Measurements from ENCODE around the gene CRHBP. TPM values are rescaled to one million over a fixed set of nuclear protein-coding genes. Genes with fewer than 3 reads are reported as not detected.
A peak's percentile ranks its signal among the peaks of the same experiment; 100 is the strongest.
"Not testable (repeated sequence)": the region's sequence is repeated elsewhere in the genome, so short reads cannot be mapped to it uniquely, and the experiment has no call there.

Gene CRHBP, protein sequence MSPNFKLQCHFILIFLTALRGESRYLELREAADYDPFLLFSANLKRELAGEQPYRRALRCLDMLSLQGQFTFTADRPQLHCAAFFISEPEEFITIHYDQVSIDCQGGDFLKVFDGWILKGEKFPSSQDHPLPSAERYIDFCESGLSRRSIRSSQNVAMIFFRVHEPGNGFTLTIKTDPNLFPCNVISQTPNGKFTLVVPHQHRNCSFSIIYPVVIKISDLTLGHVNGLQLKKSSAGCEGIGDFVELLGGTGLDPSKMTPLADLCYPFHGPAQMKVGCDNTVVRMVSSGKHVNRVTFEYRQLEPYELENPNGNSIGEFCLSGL
- not detected in 2 replicates for total RNA-seq (2022)
- Bru-seq, nascent RNA: not detected
- BruChase-seq, experiment 1, labeled RNA remaining after a 6-hour chase: percentile 14 among the genes with signal in this experiment
- BruChase-seq, experiment 2, labeled RNA remaining after a 2-hour chase: percentile 8 among the genes with signal in this experiment
- long read RNA-seq: 0 reads

DNA sequence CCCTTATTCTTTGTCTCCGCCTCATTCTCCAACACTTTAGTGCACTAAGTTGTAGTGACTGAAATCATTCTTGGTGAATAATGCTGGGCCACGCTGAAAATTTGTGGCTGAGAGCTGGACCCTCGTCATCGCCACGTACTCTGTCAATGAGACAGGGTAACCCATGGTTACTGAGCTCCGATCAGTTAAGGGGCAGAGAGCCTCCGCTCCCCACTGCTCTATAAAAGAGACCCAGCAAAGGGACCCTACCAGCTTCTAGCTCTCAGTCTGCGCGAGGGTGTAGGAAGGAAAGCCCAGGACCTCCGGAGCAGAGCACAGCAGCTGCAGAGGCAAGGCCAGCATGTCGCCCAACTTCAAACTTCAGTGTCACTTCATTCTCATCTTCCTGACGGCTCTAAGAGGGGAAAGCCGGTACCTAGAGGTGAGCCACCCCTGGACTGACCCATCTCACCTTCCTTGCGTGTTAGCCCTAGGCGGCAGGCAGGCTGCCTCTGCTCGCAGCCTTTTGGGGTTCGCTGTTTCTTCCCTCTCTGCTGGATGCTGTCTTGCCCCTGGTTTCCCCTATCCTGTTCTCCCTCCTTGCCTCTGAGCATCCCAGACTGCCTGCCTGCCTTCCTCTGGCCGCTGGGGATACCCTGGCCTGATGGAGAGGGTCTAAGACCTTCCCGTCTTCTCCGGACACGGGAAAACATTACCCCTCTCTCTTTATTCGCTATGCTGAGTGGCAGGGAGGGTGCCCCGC, at the start of gene CRHBP:
CRHBP (plus strand) TSS at position 251 of the 742 bp plus-strand sequence; CDS start at position 341, 90 bp downstream.
- H3K9me3 Mint-ChIP-seq (ENCODE audit: low read depth, unreplicated experiment): no peaks in the 10 kb centered on the region
- CTCF ChIA-PET: no interaction called here
- no peaks in the 10 kb centered on the region for H3K36me3 Mint-ChIP-seq (ENCODE audit: insufficient read depth, unreplicated experiment)

DNA sequence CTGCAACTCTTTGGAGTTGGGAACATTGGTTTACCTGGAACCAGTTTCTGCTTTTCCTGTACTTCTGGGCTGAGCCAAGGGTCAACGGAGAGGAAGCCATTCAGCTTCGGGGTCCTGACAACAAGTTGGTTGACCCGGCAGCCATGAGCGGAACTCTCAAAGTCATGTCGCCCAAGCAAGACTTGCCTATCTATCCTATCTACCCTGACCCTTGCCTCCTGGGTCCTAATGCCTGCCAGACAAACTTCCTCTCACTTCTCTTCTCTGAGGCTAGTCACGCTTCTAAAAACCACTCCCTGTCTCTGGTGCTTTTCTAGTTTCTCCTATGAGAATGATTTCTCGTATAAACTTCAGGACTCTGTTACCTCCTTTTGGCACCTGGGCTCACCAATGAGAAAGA, 44.7 kb upstream of the CRHBP start:
- H3K4me1 Mint-ChIP-seq (ENCODE audit: low read depth, unreplicated experiment): no peaks in the 10 kb centered on the region
- CTCF ChIA-PET: no interaction called here
- BruUV-seq (replicated peaks): no TSS peak

More for the DNA sequence above, at the start of gene CRHBP:
- intact Hi-C loops (cut with micrococcal nuclease; ENCODE audit: unreplicated experiment): no loop called here
- no TSS peak for BruUV-seq (replicated peaks)
- TF ChIP-seq, protein P1, sequence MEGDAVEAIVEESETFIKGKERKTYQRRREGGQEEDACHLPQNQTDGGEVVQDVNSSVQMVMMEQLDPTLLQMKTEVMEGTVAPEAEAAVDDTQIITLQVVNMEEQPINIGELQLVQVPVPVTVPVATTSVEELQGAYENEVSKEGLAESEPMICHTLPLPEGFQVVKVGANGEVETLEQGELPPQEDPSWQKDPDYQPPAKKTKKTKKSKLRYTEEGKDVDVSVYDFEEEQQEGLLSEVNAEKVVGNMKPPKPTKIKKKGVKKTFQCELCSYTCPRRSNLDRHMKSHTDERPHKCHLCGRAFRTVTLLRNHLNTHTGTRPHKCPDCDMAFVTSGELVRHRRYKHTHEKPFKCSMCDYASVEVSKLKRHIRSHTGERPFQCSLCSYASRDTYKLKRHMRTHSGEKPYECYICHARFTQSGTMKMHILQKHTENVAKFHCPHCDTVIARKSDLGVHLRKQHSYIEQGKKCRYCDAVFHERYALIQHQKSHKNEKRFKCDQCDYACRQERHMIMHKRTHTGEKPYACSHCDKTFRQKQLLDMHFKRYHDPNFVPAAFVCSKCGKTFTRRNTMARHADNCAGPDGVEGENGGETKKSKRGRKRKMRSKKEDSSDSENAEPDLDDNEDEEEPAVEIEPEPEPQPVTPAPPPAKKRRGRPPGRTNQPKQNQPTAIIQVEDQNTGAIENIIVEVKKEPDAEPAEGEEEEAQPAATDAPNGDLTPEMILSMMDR (IDR thresholded peaks at IDR 0.05; ENCODE audit: unreplicated experiment): no peak
- DNase-seq: no peak
- peaks cover 44% of the 10 kb centered on the region for H3K27me3 Mint-ChIP-seq (ENCODE audit: unreplicated experiment)
- no peaks in the 10 kb centered on the region for H3K4me1 Mint-ChIP-seq (ENCODE audit: low read depth, unreplicated experiment)
- peak within 1 kb of the TSS; percentile 51 for H3K4me3 Mint-ChIP-seq (ENCODE audit: low read depth, unreplicated experiment)
- no peak within 1 kb of the TSS for H3K27ac Mint-ChIP-seq (ENCODE audit: unreplicated experiment)

DNA sequence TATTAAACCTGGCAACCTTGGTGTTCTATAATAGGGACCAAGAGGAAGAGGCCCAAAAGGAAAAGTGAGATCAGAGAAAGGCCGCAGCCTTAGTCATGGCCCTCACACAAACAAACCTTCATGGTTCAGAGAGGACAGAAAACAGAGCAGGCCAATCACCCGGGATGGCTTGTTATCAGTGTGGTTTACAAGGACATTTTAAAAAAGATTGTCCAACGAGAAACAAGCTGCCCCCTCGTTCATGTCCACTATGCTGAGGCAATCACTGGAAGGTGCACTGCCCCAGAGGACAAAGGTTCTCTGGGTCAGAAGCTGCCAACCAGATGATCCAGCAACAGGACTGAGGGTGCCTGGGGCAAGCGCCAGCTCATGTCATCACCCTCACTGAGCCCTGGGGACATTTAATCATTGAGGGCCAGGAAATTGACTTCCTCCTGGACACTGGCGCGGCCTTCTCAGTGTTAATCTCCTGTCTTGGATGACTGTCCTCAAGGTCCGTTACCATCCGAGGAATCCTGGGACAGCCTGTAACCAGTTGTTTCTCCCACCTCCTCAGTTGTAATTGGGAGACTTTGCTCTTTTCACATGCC, 42.4 kb upstream of the CRHBP start:
- H3K36me3 Mint-ChIP-seq (ENCODE audit: insufficient read depth, unreplicated experiment); CTCF ChIA-PET; H3K4me3 Mint-ChIP-seq (ENCODE audit: low read depth, unreplicated experiment); H3K4me1 Mint-ChIP-seq (ENCODE audit: low read depth, unreplicated experiment); H3K27me3 Mint-ChIP-seq (ENCODE audit: unreplicated experiment); DNase-seq; intact Hi-C loops (cut with micrococcal nuclease; ENCODE audit: unreplicated experiment); H3K9me3 Mint-ChIP-seq (ENCODE audit: low read depth, unreplicated experiment); H3K27ac Mint-ChIP-seq (ENCODE audit: unreplicated experiment); BruUV-seq (replicated peaks): not testable (repeated sequence)

More for the DNA sequence above, 44.7 kb upstream of the CRHBP start:
- Mint-ChIP-seq H3K4me3 (ENCODE audit: low read depth, unreplicated experiment) (no peak overlapping the region), H3K36me3 (ENCODE audit: insufficient read depth, unreplicated experiment) (no peaks in the 10 kb centered on the region), H3K9me3 (ENCODE audit: low read depth, unreplicated experiment) (peaks cover 4% of the 10 kb centered on the region), H3K27me3 (ENCODE audit: unreplicated experiment) (no peaks in the 10 kb centered on the region), H3K27ac (ENCODE audit: unreplicated experiment) (no peak overlapping the region)
- TF ChIP-seq, protein P1 (IDR thresholded peaks at IDR 0.05; ENCODE audit: unreplicated experiment): no peak
- intact Hi-C loops (cut with micrococcal nuclease; ENCODE audit: unreplicated experiment): no loop called here
- no peak for DNase-seq

DNA sequence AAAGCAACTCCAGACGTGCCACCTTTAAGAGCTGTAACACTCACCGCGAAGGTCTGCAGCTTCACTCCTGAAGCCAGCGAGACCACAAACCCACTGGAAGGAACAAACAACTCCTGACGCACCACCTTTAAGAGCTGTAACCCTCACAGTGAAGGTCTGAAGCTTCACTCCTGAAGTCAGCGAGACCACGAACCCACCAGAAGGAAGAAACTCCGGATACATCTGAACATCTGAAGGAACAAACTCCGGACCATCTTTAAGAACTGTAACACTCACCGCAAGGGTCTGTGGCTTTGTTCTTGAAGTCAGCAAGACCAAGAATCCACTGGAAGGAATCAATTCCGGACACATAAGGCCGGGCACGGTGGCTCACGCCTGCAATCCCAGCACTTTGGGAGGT, 38.2 kb upstream of the CRHBP start:
- CTCF ChIA-PET; H3K36me3 Mint-ChIP-seq (ENCODE audit: insufficient read depth, unreplicated experiment); BruUV-seq (replicated peaks); H3K27ac Mint-ChIP-seq (ENCODE audit: unreplicated experiment); intact Hi-C loops (cut with micrococcal nuclease; ENCODE audit: unreplicated experiment); H3K4me1 Mint-ChIP-seq (ENCODE audit: low read depth, unreplicated experiment); H3K4me3 Mint-ChIP-seq (ENCODE audit: low read depth, unreplicated experiment); H3K9me3 Mint-ChIP-seq (ENCODE audit: low read depth, unreplicated experiment); DNase-seq: not testable (repeated sequence)
- H3K27me3 Mint-ChIP-seq (ENCODE audit: unreplicated experiment): peaks cover 12% of the 10 kb centered on the region

DNA sequence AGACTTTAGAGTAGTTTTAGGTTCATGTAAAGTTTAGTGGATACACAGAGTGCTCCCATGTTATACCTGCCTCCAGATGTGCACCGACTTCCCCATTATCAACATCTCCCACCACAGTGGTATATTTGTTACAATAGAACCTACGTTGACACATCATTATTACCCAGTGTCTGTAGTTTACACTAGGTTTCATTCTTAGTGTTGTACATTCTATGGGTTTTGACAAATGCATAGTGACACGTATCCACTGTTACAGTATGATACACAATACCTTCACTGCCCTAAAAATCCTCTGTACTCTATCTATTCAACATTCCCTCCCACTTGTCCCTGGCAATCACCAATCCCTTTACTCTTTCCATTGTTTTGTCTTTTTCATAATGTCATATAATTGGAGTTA, 34.3 kb upstream of the CRHBP start:
- Mint-ChIP-seq H3K27me3 (ENCODE audit: unreplicated experiment) (peaks cover 17% of the 10 kb centered on the region), H3K4me1 (ENCODE audit: low read depth, unreplicated experiment) (no peaks in the 10 kb centered on the region), H3K9me3 (ENCODE audit: low read depth, unreplicated experiment) (no peaks in the 10 kb centered on the region), H3K4me3 (ENCODE audit: low read depth, unreplicated experiment) (no peak overlapping the region), H3K36me3 (ENCODE audit: insufficient read depth, unreplicated experiment) (no peaks in the 10 kb centered on the region), H3K27ac (ENCODE audit: unreplicated experiment) (no peak overlapping the region)
- no TSS peak for BruUV-seq (replicated peaks)
- intact Hi-C loops (cut with micrococcal nuclease; ENCODE audit: unreplicated experiment): no loop called here
- CTCF ChIA-PET: interaction anchor here (1.1 kb wide), 1 partner anchor 94 kb away, joined by 3 read pairs; no protein-coding TSS in a partner anchor
- no peak for DNase-seq
- TF ChIP-seq, protein P1 (IDR thresholded peaks at IDR 0.05; ENCODE audit: unreplicated experiment): no peak
